Measurements from ENCODE around the gene LEKR1.

Gene LEKR1

DNA sequence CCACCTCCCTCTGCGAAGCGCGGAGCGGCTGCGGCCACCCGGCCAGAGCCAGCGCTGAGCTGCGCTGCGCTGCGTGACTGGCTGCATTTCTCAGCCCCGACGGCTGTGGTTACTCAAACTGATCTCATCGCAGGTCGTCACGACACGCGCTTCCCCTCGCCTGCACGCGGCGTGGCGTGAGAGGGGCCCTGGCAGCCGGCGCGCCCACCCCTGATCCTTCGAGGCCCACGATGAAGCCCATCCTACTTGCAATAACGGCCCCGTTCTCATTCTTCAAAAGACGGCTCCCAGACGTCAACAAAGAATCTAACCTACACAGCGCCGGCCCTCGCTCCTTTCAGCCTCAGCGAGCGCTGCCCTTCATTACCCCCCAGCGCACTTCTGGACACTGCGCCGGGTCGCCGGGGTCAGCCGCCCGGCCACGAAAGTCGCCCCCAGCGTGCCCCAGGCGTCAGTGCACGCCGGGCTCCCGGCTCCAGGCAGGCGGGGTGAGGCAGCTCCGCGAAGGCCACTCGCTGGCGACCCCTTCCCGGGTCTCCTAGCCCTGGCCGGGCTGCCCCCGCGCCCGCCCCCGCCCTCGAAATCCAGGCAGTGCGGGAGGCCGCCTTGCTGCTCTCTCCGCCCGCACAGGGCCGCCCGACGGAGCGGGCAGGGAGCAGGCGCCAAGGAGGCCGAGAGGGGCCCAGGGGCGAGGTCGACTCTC lies 9.9 kb upstream of the LEKR1 start:
- no peaks in the 10 kb centered on the region for H3K36me3 ChIP-seq (ENCODE audit: control insufficient read depth in 2 of 2, insufficient read depth in 1 of 2, low read length in 2 of 2)
- peak overlapping the region; percentile 41 for H3K4me3 ChIP-seq (ENCODE audit: low read depth, low read length)
- no peaks in the 10 kb centered on the region for H3K4me1 ChIP-seq (ENCODE audit: control insufficient read depth, insufficient read depth, low read length)
- ChIA-PET CTCF (no interaction called here), POLR2A (no interaction called here)
- peak overlapping the region; percentile 72 for H3K27ac ChIP-seq (ENCODE audit: extremely low read depth, low read depth, low read length)
- no peaks in the 10 kb centered on the region for H3K9me3 ChIP-seq (ENCODE audit: control insufficient read depth, insufficient read depth, low read depth, low read length)
- TF ChIP-seq GLIS2 (tag by site-specific recombination; IDR thresholded peaks at IDR 0.05) (no peak), ZNF138 (tag by site-specific recombination; IDR thresholded peaks at IDR 0.05; ENCODE audit: borderline replicate concordance) (no peak), ZNF2 (tag by site-specific recombination; IDR thresholded peaks at IDR 0.05) (peak; percentile 79), ZNF112 (tag by site-specific recombination; IDR thresholded peaks at IDR 0.05) (no peak), ZNF146 (tag by site-specific recombination; IDR thresholded peaks at IDR 0.05) (no peak), ZSCAN16 (tag by site-specific recombination; IDR thresholded peaks at IDR 0.05) (no peak), KLF7 (tag by site-specific recombination; IDR thresholded peaks at IDR 0.05; ENCODE audit: borderline replicate concordance) (no peak), ZNF10 (tag by site-specific recombination; IDR thresholded peaks at IDR 0.05) (no peak), ZNF274 (IDR thresholded peaks at IDR 0.05; ENCODE audit: low read length) (no peak), ZNF274 (tag by site-specific recombination; IDR thresholded peaks at IDR 0.05; ENCODE audit: borderline replicate concordance) (no peak)
- TF ChIP-seq, protein P1, sequence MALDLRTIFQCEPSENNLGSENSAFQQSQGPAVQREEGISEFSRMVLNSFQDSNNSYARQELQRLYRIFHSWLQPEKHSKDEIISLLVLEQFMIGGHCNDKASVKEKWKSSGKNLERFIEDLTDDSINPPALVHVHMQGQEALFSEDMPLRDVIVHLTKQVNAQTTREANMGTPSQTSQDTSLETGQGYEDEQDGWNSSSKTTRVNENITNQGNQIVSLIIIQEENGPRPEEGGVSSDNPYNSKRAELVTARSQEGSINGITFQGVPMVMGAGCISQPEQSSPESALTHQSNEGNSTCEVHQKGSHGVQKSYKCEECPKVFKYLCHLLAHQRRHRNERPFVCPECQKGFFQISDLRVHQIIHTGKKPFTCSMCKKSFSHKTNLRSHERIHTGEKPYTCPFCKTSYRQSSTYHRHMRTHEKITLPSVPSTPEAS (tag by site-specific recombination; IDR thresholded peaks at IDR 0.05), result no peak
- TF ChIP-seq, protein P2, sequence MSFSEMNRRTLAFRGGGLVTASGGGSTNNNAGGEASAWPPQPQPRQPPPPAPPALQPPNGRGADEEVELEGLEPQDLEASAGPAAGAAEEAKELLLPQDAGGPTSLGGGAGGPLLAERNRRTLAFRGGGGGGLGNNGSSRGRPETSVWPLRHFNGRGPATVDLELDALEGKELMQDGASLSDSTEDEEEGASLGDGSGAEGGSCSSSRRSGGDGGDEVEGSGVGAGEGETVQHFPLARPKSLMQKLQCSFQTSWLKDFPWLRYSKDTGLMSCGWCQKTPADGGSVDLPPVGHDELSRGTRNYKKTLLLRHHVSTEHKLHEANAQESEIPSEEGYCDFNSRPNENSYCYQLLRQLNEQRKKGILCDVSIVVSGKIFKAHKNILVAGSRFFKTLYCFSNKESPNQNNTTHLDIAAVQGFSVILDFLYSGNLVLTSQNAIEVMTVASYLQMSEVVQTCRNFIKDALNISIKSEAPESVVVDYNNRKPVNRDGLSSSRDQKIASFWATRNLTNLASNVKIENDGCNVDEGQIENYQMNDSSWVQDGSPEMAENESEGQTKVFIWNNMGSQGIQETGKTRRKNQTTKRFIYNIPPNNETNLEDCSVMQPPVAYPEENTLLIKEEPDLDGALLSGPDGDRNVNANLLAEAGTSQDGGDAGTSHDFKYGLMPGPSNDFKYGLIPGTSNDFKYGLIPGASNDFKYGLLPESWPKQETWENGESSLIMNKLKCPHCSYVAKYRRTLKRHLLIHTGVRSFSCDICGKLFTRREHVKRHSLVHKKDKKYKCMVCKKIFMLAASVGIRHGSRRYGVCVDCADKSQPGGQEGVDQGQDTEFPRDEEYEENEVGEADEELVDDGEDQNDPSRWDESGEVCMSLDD (tag by site-specific recombination; IDR thresholded peaks at IDR 0.05), result no peak
- TF ChIP-seq, protein P3, sequence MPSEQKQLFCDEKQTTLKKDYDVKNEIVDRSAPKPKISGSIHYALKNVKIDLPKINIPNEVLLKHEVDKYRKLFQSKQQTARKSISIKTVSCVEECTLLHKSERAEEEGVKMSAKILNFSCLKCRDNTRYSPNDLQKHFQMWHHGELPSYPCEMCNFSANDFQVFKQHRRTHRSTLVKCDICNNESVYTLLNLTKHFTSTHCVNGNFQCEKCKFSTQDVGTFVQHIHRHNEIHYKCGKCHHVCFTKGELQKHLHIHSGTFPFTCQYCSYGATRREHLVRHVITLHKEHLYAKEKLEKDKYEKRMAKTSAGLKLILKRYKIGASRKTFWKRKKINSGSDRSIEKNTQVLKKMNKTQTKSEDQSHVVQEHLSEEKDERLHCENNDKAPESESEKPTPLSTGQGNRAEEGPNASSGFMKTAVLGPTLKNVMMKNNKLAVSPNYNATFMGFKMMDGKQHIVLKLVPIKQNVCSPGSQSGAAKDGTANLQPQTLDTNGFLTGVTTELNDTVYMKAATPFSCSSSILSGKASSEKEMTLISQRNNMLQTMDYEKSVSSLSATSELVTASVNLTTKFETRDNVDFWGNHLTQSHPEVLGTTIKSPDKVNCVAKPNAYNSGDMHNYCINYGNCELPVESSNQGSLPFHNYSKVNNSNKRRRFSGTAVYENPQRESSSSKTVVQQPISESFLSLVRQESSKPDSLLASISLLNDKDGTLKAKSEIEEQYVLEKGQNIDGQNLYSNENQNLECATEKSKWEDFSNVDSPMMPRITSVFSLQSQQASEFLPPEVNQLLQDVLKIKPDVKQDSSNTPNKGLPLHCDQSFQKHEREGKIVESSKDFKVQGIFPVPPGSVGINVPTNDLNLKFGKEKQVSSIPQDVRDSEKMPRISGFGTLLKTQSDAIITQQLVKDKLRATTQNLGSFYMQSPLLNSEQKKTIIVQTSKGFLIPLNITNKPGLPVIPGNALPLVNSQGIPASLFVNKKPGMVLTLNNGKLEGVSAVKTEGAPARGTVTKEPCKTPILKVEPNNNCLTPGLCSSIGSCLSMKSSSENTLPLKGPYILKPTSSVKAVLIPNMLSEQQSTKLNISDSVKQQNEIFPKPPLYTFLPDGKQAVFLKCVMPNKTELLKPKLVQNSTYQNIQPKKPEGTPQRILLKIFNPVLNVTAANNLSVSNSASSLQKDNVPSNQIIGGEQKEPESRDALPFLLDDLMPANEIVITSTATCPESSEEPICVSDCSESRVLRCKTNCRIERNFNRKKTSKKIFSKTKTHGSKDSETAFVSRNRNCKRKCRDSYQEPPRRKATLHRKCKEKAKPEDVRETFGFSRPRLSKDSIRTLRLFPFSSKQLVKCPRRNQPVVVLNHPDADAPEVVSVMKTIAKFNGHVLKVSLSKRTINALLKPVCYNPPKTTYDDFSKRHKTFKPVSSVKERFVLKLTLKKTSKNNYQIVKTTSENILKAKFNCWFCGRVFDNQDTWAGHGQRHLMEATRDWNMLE (tag by site-specific recombination; conservative IDR thresholded peaks at IDR 0.05; ENCODE audit: low read depth), result no peak
- TF ChIP-seq, protein P4, sequence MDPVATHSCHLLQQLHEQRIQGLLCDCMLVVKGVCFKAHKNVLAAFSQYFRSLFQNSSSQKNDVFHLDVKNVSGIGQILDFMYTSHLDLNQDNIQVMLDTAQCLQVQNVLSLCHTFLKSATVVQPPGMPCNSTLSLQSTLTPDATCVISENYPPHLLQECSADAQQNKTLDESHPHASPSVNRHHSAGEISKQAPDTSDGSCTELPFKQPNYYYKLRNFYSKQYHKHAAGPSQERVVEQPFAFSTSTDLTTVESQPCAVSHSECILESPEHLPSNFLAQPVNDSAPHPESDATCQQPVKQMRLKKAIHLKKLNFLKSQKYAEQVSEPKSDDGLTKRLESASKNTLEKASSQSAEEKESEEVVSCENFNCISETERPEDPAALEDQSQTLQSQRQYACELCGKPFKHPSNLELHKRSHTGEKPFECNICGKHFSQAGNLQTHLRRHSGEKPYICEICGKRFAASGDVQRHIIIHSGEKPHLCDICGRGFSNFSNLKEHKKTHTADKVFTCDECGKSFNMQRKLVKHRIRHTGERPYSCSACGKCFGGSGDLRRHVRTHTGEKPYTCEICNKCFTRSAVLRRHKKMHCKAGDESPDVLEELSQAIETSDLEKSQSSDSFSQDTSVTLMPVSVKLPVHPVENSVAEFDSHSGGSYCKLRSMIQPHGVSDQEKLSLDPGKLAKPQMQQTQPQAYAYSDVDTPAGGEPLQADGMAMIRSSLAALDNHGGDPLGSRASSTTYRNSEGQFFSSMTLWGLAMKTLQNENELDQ (tag by site-specific recombination; IDR thresholded peaks at IDR 0.05; ENCODE audit: low read depth), result no peak
- TF ChIP-seq, protein P5, sequence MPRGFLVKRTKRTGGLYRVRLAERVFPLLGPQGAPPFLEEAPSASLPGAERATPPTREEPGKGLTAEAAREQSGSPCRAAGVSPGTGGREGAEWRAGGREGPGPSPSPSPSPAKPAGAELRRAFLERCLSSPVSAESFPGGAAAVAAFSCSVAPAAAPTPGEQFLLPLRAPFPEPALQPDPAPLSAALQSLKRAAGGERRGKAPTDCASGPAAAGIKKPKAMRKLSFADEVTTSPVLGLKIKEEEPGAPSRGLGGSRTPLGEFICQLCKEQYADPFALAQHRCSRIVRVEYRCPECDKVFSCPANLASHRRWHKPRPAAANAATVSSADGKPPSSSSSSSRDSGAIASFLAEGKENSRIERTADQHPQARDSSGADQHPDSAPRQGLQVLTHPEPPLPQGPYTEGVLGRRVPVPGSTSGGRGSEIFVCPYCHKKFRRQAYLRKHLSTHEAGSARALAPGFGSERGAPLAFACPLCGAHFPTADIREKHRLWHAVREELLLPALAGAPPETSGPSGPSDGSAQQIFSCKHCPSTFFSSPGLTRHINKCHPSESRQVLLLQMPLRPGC (tag by site-specific recombination; IDR thresholded peaks at IDR 0.05), result no peak
- TF ChIP-seq, protein P6, sequence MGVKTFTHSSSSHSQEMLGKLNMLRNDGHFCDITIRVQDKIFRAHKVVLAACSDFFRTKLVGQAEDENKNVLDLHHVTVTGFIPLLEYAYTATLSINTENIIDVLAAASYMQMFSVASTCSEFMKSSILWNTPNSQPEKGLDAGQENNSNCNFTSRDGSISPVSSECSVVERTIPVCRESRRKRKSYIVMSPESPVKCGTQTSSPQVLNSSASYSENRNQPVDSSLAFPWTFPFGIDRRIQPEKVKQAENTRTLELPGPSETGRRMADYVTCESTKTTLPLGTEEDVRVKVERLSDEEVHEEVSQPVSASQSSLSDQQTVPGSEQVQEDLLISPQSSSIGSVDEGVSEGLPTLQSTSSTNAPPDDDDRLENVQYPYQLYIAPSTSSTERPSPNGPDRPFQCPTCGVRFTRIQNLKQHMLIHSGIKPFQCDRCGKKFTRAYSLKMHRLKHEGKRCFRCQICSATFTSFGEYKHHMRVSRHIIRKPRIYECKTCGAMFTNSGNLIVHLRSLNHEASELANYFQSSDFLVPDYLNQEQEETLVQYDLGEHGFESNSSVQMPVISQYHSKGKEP (tag by site-specific recombination; IDR thresholded peaks at IDR 0.05), result peak; percentile 34; the same call in 1 of the 2 replicates
- TF ChIP-seq, protein P7, sequence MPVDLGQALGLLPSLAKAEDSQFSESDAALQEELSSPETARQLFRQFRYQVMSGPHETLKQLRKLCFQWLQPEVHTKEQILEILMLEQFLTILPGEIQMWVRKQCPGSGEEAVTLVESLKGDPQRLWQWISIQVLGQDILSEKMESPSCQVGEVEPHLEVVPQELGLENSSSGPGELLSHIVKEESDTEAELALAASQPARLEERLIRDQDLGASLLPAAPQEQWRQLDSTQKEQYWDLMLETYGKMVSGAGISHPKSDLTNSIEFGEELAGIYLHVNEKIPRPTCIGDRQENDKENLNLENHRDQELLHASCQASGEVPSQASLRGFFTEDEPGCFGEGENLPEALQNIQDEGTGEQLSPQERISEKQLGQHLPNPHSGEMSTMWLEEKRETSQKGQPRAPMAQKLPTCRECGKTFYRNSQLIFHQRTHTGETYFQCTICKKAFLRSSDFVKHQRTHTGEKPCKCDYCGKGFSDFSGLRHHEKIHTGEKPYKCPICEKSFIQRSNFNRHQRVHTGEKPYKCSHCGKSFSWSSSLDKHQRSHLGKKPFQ (tag by site-specific recombination; IDR thresholded peaks at IDR 0.05), result no peak
- TF ChIP-seq, protein P8, sequence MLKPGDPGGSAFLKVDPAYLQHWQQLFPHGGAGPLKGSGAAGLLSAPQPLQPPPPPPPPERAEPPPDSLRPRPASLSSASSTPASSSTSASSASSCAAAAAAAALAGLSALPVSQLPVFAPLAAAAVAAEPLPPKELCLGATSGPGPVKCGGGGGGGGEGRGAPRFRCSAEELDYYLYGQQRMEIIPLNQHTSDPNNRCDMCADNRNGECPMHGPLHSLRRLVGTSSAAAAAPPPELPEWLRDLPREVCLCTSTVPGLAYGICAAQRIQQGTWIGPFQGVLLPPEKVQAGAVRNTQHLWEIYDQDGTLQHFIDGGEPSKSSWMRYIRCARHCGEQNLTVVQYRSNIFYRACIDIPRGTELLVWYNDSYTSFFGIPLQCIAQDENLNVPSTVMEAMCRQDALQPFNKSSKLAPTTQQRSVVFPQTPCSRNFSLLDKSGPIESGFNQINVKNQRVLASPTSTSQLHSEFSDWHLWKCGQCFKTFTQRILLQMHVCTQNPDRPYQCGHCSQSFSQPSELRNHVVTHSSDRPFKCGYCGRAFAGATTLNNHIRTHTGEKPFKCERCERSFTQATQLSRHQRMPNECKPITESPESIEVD (tag by site-specific recombination; IDR thresholded peaks at IDR 0.05), result no peak
